ENCODE results near the gene WBP1L.

Gene WBP1L

GRCh38 chr10:102796407-102797176 is 52.8 kb downstream of the WBP1L start:
- Histone ChIP-seq H3K27ac (peak overlapping the region in 19 of 21 experiments; percentile 8 to 83 (median 64)), H3K4me3 (no peak overlapping the region)

DNA sequence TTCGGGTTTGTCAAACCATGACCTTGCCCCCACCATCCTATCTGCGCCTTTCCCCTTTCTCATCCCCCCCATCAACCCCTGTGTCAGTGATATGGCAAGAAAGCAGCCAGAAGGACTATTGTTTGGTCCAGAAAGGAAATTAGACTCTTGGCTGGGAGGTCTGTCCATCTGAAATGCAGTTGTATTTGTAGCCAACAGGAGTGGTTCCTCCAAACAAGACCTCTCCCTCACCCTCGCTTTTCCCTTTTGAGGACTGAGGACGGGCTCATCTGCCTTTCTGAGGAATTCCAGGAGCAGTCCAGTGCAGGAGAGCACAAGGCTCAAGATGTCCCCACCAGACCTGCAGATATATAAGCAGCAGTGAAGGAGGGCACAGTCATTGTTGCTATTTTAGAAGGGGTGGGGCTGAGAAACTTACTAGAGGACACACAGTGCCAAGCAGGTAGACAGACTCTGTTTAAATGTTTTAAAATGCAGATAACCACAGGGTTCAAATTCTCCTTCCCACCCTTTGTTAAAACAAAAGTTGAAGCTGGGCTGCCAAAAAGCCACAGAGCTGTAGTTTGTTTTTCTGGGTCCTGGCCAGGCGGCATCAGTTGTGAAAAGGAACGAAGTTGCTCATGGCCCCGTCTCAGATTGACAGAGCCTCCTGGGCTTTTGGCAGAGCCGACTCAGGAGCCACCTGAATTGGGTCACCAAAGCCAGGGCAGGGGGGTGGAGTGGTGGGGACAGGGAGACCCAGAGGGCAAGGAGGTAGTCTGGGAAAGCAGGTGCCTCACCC is 56.1 kb downstream of the WBP1L start:
- peak overlapping the region in 20 of 21 experiments; percentile 28 to 90 (median 65) for H3K27ac ChIP-seq
- H3K4me3 ChIP-seq, result no peak overlapping the region

GRCh38 chr10:102800611-102801335 is 57.0 kb downstream of the WBP1L start:
- H3K4me3 ChIP-seq, result no peak overlapping the region
- H3K27ac ChIP-seq, result peak overlapping the region in 20 of 21 experiments; percentile 37 to 90 (median 65)

DNA sequence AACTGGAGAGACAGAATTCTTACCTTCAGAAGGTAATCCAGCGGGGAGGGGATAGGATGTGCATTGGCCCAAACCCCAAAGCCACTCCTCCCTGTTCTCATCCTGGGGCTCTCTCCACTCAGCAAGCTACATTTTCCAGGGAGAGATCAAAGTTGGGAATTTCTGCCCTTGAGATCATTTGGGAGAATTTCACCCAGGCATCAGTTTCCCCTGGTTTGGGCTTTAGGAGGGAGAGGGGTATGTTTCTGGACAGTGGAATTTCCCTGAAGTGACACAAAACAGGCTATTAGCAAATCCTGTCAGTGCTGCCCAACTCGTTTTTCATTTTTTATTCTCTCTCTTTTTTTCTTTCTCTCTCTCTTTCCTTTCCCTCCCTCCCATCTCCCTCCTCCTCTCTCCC is 57.7 kb downstream of the WBP1L start:
- H3K27ac ChIP-seq, result peak overlapping the region in 20 of 21 experiments; percentile 37 to 90 (median 65)
- H3K4me3 ChIP-seq, result no peak overlapping the region

DNA sequence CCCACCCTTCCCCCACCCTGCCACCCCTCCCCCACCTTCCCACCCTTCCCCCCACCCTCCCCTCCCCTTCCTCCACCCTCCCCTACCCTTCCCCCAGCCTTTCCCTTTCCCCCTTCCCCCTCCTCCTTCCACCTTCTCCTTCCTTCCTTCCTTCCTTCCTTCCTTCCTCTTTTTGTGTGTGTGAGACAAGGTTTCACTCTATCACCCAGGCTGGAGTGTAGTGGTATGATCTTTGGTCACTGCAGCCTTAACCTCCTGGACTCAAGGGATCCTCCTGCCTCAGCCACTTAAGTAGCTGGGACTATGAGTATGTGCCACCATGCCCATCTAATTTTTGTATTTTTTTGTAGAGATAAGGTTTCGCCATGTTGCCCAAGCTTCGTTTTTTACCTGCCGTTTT is 58.2 kb downstream of the WBP1L start:
- peak overlapping the region in 20 of 21 experiments; percentile 7 to 92 (median 78) for H3K27ac ChIP-seq
- H3K4me3 ChIP-seq, result no peak overlapping the region

- Histone ChIP-seq H3K27ac (peak overlapping the region in 20 of 21 experiments; percentile 7 to 92 (median 78)), H3K4me3 (no peak overlapping the region)
Measured at GRCh38 chr10:102802920-102803534, 59.3 kb downstream of the WBP1L start.

DNA sequence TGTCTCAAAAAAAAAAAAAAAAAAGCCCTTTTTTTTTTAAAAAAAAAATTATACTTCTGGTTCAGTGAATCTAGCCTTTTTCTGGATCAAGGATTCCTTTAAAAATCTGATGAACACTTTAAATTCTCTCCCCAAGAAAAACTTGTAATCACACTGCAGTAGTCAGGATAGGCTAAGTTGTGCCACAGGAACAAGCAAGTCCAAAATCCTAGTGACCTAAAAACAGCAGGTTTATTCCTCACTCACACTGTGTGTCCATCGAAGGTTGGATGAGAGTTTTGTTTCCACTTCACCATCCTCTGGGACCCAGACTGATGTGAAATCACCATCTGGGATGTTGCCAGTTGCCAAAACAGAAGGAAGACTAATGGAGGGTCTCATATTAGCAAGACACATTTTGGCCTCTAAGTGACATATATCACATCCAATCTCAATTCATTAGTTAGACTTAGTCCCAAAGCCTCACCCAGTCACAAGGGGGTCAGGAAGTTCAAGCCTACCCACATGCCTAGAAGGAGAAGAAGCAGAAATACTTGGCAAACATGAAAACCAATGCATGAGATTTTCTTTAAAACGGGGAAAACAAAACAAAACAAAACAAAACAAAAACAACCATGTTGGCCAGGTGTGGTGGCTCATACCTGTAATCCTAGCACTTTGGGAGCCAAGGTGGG is 60.8 kb downstream of the WBP1L start:
- Histone ChIP-seq H3K4me3 (no peak overlapping the region), H3K27ac (peak overlapping the region in 6 of 21 experiments; percentile 3 to 92 (median 37))

DNA sequence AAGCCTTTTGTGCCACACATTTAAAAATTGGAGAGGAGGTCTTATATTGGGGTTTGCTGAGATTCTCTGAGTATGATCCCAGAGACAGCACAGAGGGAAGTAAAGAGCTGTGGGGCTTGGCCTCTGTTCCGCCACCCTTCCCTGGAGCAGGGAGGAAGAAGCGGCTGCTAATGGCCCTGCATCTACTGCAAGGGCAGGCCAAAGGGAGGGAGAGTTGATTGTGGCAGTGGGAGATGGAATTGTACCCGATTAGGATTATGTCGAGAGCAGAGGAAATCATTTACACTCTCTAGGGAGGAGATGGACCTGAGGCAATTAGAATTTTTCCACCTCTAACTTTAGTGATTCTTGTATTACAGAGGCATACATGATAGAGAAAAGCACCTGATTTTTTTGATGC is 64.6 kb downstream of the WBP1L start:
- Histone ChIP-seq H3K4me3 (no peak overlapping the region), H3K27ac (peak overlapping the region in 1 of 21 experiments; percentile 54)

DNA sequence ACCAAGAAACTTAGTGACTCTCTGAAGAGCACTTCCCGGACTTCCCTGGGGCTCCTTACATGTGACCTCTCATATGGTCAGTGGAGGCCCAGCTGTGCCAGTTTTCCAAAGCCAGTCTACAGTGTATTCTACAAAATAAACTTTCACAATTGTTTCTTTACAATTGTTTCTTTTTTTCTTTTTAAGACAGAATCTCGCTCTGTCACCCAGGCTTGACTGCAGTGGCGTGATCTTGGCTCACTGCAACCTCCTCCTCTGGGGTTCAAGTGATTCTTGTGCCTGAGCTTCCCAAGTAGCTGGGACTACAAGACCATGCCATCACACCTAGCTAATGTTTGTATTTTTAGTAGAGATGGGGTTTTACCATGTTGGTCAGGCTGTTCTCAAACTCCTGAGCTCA is 67.6 kb downstream of the WBP1L start:
- peak overlapping the region in 10 of 21 experiments; percentile 9 to 94 (median 45) for H3K27ac ChIP-seq
- no peak overlapping the region for H3K4me3 ChIP-seq

GRCh38 chr10:102812231-102812876 is 68.6 kb downstream of the WBP1L start:
- H3K4me3 ChIP-seq, result no peak overlapping the region
- H3K27ac ChIP-seq, result peak overlapping the region in 15 of 21 experiments; percentile 0 to 94 (median 70)

- no peak overlapping the region for H3K4me3 ChIP-seq
- peak overlapping the region in 13 of 21 experiments; percentile 15 to 94 (median 80) for H3K27ac ChIP-seq
Measured at GRCh38 chr10:102813017-102813541, 69.3 kb downstream of the WBP1L start.

GRCh38 chr10:102813734-102814452 is 70.1 kb downstream of the WBP1L start:
- peak overlapping the region in 14 of 21 experiments; percentile 29 to 94 (median 84) for H3K27ac ChIP-seq
- H3K4me3 ChIP-seq, result no peak overlapping the region

GRCh38 chr10:102814453-102814871 is 70.7 kb downstream of the WBP1L start:
- peak overlapping the region in 16 of 21 experiments; percentile 29 to 94 (median 84) for H3K27ac ChIP-seq
- no peak overlapping the region for H3K4me3 ChIP-seq

DNA sequence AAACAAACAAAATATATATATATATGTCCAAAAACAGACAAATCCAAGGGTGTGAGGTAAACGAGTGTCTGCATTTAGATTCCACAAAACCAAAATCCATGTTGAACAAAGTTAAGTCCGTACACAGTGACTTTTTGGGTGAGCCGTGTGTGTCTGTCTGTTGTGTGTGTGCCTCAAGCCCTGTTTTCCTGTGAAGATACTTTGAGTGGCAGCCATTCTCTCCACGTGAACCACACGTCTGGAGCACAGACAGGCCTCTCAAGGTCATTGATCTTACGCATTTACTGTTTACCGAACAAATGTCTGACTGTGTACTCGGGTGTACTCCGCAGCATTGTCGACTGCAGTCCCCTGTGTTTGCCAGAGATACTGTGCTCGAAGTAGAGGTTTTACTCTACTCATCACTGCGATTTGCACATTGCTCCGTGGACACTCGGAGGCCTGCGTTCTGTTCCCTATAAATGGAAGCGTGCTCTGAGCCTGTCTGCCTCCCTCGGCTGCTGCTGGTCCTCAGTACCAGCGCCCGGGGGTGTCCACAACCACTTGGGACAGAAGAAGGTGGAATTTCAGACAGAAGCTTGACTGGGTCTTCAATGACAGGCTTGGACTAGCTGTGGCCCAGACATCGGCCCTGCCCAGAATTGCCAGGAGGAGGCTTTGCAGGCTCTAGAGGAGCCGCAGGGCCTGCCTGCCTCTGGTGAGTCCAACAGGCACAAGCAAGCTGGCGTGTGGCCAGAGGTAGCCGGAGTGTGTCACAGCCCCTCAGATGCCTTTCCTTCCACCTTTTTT is 71.3 kb downstream of the WBP1L start:
- peak overlapping the region; percentile 46 to 94 (median 80) for H3K27ac ChIP-seq
- no peak overlapping the region for H3K4me3 ChIP-seq

GRCh38 chr10:102815790-102816549 is 72.2 kb downstream of the WBP1L start:
- H3K4me3 ChIP-seq, result no peak overlapping the region
- H3K27ac ChIP-seq, result peak overlapping the region; percentile 46 to 94 (median 83)

- Histone ChIP-seq H3K27ac (peak overlapping the region in 13 of 21 experiments; percentile 78 to 94 (median 87)), H3K4me3 (no peak overlapping the region)
Measured at GRCh38 chr10:102817175-102817574, 73.4 kb downstream of the WBP1L start.
